Occipital lobe (tissue), 2 donors: ENCODE data around the gene FCGR2B. TPM values are rescaled to one million over a fixed set of nuclear protein-coding genes. Genes with fewer than 3 reads are reported as not detected.

ENCODE experiments used
- small RNA-seq: library from RNA; depleted of rRNA; stranded (forward); fragments of <200 nt; gene quantifications from one replicate; pipeline ENCODE3, GENCODE V24; 2014
- total RNA-seq: library from RNA; depleted of rRNA; stranded (reverse); fragments of >200 nt; gene quantifications from one replicate; pipeline ENCODE4 v1.2.3, GENCODE V29; 2014

Gene FCGR2B
- total RNA-seq, 1 donor from 2014 or later = 0.47 TPM

Small RNAs within 50 kb of the gene (small RNA-seq; reads per million reads assigned to genes)
- not detected for gene RF00019

Other genes with a start within 250 kb of the FCGR2B start
- 8.4 TPM for gene FCGR2A, start 157.7 kb upstream of the FCGR2B start, total RNA-seq
- gene HSPA6, start 138.6 kb upstream of the FCGR2B start, total RNA-seq = 0.31 TPM
- gene FCGR3A, start 113.3 kb upstream of the FCGR2B start, total RNA-seq = 4.7 TPM
- gene FCGR3B, start 32.0 kb upstream of the FCGR2B start, total RNA-seq = 0.31 TPM
- not detected for gene FCRLA, start 44.1 kb downstream of the FCGR2B start, total RNA-seq
- 3.1 TPM for gene FCRLB, start 58.4 kb downstream of the FCGR2B start, total RNA-seq
- gene DUSP12, start 86.6 kb downstream of the FCGR2B start, total RNA-seq = 83.0 TPM
- 31.0 TPM for gene ATF6, start 103.2 kb downstream of the FCGR2B start, total RNA-seq